SH-SY5Y (cell line): Measurements from ENCODE around the gene ARHGAP28.

Source experiments
- GATA2 ChIP-seq: IDR thresholded peaks from 2 replicates; pipeline ENCODE4 v1.6.1; 2011; ENCODE audit warnings: mild to moderate bottlenecking, low read depth, low read length
- GATA3 ChIP-seq: IDR thresholded peaks from 2 replicates; pipeline ENCODE4 v1.6.1; 2011; ENCODE audit warnings: low read depth, mild to moderate bottlenecking, low read length, moderate library complexity

GRCh38 chr18:6785001-6785400, 55.5 kb downstream of the ARHGAP28 start:
- TF ChIP-seq GATA2: no peak
- TF ChIP-seq GATA3: no peak
